Stimulated activated naive CD8-positive, alpha-beta T cell treated with anti-CD3 and anti-CD28 coated beads, Interleukin-15, amount 100 ng/mL, for 72 hours (primary cell): ENCODE data around the gene RIGI.
A peak's percentile ranks its signal among the peaks of the same experiment; 100 is the strongest.
"Not testable (repeated sequence)": the region's sequence is repeated elsewhere in the genome, so short reads cannot be mapped to it uniquely, and the experiment has no call there.

Experiments
- ATAC-seq: fragments of 150-1000 bp; cut with Tn5 transposase; 2 replicates; pipeline ENCODE4 v1.10.0; 2021; ENCODE audit warnings: mild to moderate bottlenecking, moderate library complexity
- DNase-seq, 2 donors: peaks; one replicate each; pipeline ENCODE4 v3.0.0; 2021 to 2022
- H3K27ac Mint-ChIP-seq, 2 donors: one replicate each; pipeline ENCODE4 v1.8.0; 2022; ENCODE audit warnings: mild to moderate bottlenecking in 2 of 2, mixed read lengths in 2 of 2, moderate library complexity in 2 of 2
- H3K27me3 Mint-ChIP-seq: one replicate; pipeline ENCODE4 v1.8.0; 2022; ENCODE audit warnings: mixed read lengths
- H3K4me1 Mint-ChIP-seq: one replicate; pipeline ENCODE4 v1.8.0; 2022; ENCODE audit warnings: mild to moderate bottlenecking, mixed read lengths
- H3K4me3 Mint-ChIP-seq, 2 donors: one replicate each; pipeline ENCODE4 v1.8.0; 2022; ENCODE audit warnings: mild to moderate bottlenecking in 2 of 2, mixed read lengths in 2 of 2, moderate library complexity in 1 of 2
- H3K9me3 Mint-ChIP-seq, 2 donors: one replicate each; pipeline ENCODE4 v1.8.0; 2022; ENCODE audit warnings: mixed read lengths in 2 of 2

RIGI gene

GRCh38 chr9:32550562-32551275 is 24.7 kb upstream of the RIGI start:
- Mint-ChIP-seq H3K27ac (peak overlapping the region; percentile 99 to 100), H3K4me1 (peaks cover 60% of the 10 kb centered on the region), H3K27me3 (no peaks in the 10 kb centered on the region), H3K9me3 (no peaks in the 10 kb centered on the region), H3K4me3 (peak overlapping the region; percentile 91 to 100)
- DNase-seq = peak; percentile 92
- peak; percentile 84 for ATAC-seq

- no peak for ATAC-seq
- peak in 1 of 2 donors; percentile 4 for DNase-seq
- H3K27ac Mint-ChIP-seq = peak overlapping the region in 1 of 2 donors; percentile 26
- H3K4me1 Mint-ChIP-seq = peaks cover 55% of the 10 kb centered on the region
- no peaks in the 10 kb centered on the region for H3K27me3 Mint-ChIP-seq
- H3K9me3 Mint-ChIP-seq = no peaks in the 10 kb centered on the region
- peak overlapping the region; percentile 91 to 100 for H3K4me3 Mint-ChIP-seq
Measured at GRCh38 chr9:32550150-32550561, 24.2 kb upstream of the RIGI start.

DNA sequence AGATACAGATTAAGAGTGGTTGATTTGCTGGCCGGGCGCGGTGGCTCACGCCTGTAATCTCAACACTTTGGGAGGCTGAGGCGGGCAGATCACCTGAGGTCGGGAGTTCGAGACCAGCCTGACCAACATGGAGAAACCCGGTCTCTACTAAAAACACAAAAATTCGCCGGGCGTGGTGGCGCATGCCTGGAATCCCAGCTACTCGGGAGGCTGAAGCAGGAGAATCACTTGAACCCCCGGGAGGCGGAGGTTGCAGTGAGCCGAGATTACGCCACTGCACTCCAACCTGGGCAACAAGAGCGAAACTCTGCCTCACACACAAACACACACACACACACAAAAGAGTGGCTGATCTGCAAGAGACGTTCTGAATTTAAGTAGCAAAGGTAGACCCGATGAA is 22.2 kb upstream of the RIGI start:
- peaks cover 39% of the 10 kb centered on the region for H3K4me1 Mint-ChIP-seq
- peak overlapping the region in 1 of 2 donors; percentile 19 for H3K27ac Mint-ChIP-seq
- not testable (repeated sequence) for H3K4me3 Mint-ChIP-seq, H3K9me3 Mint-ChIP-seq, H3K27me3 Mint-ChIP-seq, DNase-seq, ATAC-seq

DNA sequence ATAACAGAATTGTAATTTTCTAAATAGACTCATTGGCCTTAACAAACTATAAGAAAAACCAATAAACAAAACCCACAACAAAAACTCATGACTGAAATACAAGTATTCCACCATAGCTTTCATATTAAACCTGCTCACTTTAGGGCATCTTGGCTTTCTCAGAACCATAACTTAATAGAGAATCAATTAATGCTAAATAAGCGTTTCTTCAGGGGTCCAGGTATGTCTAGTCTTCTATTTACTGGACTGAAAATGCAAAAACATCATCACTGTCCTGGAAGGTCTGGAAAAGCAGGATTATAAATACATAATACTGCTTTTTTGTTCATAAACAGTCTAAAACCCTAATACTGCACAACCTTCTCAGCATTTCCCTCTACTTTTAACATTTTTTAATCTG is 19.9 kb upstream of the RIGI start:
- no peak overlapping the region for H3K27ac Mint-ChIP-seq
- peaks cover 36% of the 10 kb centered on the region for H3K4me1 Mint-ChIP-seq

GRCh38 chr9:32543047-32543446 is 17.1 kb upstream of the RIGI start:
- Mint-ChIP-seq H3K27me3 (no peaks in the 10 kb centered on the region), H3K27ac (peak overlapping the region in 1 of 2 donors; percentile 69), H3K9me3 (no peaks in the 10 kb centered on the region), H3K4me3 (no peak overlapping the region), H3K4me1 (peaks cover 9% of the 10 kb centered on the region)
- ATAC-seq (no peak), DNase-seq (no peak)

More for the DNA sequence above, 19.9 kb upstream of the RIGI start:
- H3K9me3 Mint-ChIP-seq = no peaks in the 10 kb centered on the region
- DNase-seq (no peak), ATAC-seq (no peak)
- no peaks in the 10 kb centered on the region for H3K27me3 Mint-ChIP-seq
- no peak overlapping the region for H3K4me3 Mint-ChIP-seq

DNA sequence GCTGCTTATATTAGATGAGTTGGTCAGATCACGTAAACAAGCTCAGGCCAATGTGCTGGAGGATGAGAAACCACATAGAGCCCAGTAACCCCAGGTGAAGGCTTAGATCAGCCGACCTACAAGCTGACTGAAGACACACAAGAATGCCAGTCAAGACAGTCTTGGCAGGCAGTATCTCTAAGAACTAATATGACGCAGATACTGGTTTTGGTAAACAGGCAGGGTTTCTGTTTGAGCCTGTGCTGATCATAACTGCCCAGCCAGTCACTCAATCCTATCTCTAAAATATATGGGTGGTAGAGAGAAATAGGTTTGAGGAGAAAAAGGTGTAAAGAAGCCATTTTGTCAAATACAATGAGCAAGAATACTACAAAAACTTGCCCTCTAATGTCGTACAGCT is 7.8 kb upstream of the RIGI start:
- Mint-ChIP-seq H3K27me3 (no peaks in the 10 kb centered on the region), H3K4me3 (no peak overlapping the region), H3K4me1 (no peaks in the 10 kb centered on the region), H3K27ac (no peak overlapping the region), H3K9me3 (no peaks in the 10 kb centered on the region)
- DNase-seq = no peak
- no peak for ATAC-seq

GRCh38 chr9:32533336-32533735 is 7.3 kb upstream of the RIGI start:
- no peaks in the 10 kb centered on the region for H3K9me3 Mint-ChIP-seq
- no peaks in the 10 kb centered on the region for H3K4me1 Mint-ChIP-seq
- H3K27ac Mint-ChIP-seq = no peak overlapping the region
- DNase-seq = no peak
- H3K27me3 Mint-ChIP-seq = no peaks in the 10 kb centered on the region
- ATAC-seq = no peak
- no peak overlapping the region for H3K4me3 Mint-ChIP-seq

GRCh38 chr9:32526707-32527048 is 682 bp upstream of the RIGI start:
- peaks cover 10 to 13% of the 10 kb centered on the region in 2 donors for H3K9me3 Mint-ChIP-seq
- peak overlapping the region; percentile 88 to 97 for H3K4me3 Mint-ChIP-seq
- H3K4me1 Mint-ChIP-seq = peaks cover 30% of the 10 kb centered on the region
- no peaks in the 10 kb centered on the region for H3K27me3 Mint-ChIP-seq
- H3K27ac Mint-ChIP-seq = peak overlapping the region; percentile 93 to 95
- ATAC-seq = no peak
- no peak for DNase-seq

- peaks cover 30% of the 10 kb centered on the region for H3K4me1 Mint-ChIP-seq
- no peak for DNase-seq
- peaks cover 10 to 13% of the 10 kb centered on the region in 2 donors for H3K9me3 Mint-ChIP-seq
- ATAC-seq = no peak
- peak overlapping the region; percentile 88 to 97 for H3K4me3 Mint-ChIP-seq
- H3K27ac Mint-ChIP-seq = peak overlapping the region; percentile 93 to 95
- H3K27me3 Mint-ChIP-seq = no peaks in the 10 kb centered on the region
Measured at GRCh38 chr9:32525709-32526030, 326 bp downstream of the RIGI start.

- DNase-seq = peak; percentile 12 to 16
- Mint-ChIP-seq H3K27me3 (no peaks in the 10 kb centered on the region), H3K9me3 (peaks cover 10 to 13% of the 10 kb centered on the region in 2 donors), H3K4me1 (peaks cover 30% of the 10 kb centered on the region), H3K27ac (peak overlapping the region; percentile 93 to 95), H3K4me3 (peak overlapping the region; percentile 88 to 97)
- peak; percentile 53 for ATAC-seq
Measured at GRCh38 chr9:32524892-32525708, 896 bp downstream of the RIGI start.

DNA sequence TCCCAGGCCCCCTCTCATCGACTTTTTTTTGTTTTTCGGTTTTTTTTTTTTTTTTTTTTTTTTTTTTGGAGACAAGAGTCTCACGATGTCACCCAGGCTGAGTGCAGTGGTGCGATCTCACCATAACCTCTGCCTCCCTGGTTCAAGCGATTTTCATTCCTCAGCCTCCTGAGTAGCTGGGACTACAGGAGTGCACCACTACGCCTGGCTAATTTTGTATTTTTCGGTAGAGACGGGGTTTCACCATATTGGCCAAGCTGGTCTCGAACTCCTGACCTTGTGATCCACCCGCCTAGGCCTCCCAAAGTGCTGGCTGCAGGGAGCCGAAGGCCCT is 1.5 kb downstream of the RIGI start:
- H3K27ac Mint-ChIP-seq = peak overlapping the region in 1 of 2 donors; percentile 54
- peak overlapping the region; percentile 38 to 97 for H3K4me3 Mint-ChIP-seq
- DNase-seq, ATAC-seq, H3K27me3 Mint-ChIP-seq: not testable (repeated sequence)
- H3K9me3 Mint-ChIP-seq = peaks cover 10 to 13% of the 10 kb centered on the region in 2 donors
- H3K4me1 Mint-ChIP-seq = peaks cover 30% of the 10 kb centered on the region

- H3K27me3 Mint-ChIP-seq = no peaks in the 10 kb centered on the region
- H3K4me1 Mint-ChIP-seq = peaks cover 30% of the 10 kb centered on the region
- DNase-seq = no peak
- no peak overlapping the region for H3K4me3 Mint-ChIP-seq
- peaks cover 10 to 13% of the 10 kb centered on the region in 2 donors for H3K9me3 Mint-ChIP-seq
- H3K27ac Mint-ChIP-seq = no peak overlapping the region
- ATAC-seq = no peak
Measured at GRCh38 chr9:32523910-32524309, 2.1 kb downstream of the RIGI start.

GRCh38 chr9:32518276-32518675 is 7.7 kb downstream of the RIGI start:
- peaks cover 10% of the 10 kb centered on the region for H3K4me1 Mint-ChIP-seq
- no peak for ATAC-seq
- H3K27me3 Mint-ChIP-seq = no peaks in the 10 kb centered on the region

GRCh38 chr9:32516241-32516640 is 9.8 kb downstream of the RIGI start:
- no peaks in the 10 kb centered on the region for H3K27me3 Mint-ChIP-seq
- H3K9me3 Mint-ChIP-seq = peaks cover 0 to 12% of the 10 kb centered on the region in 2 donors
- no peak overlapping the region for H3K27ac Mint-ChIP-seq
- ATAC-seq (no peak), DNase-seq (no peak)
- no peak overlapping the region for H3K4me3 Mint-ChIP-seq
- peaks cover 19% of the 10 kb centered on the region for H3K4me1 Mint-ChIP-seq

More at GRCh38 chr9:32518276-32518675, 7.7 kb downstream of the RIGI start:
- DNase-seq = no peak
- Mint-ChIP-seq H3K9me3 (peaks cover 4 to 18% of the 10 kb centered on the region in 2 donors), H3K4me3 (no peak overlapping the region), H3K27ac (no peak overlapping the region)

DNA sequence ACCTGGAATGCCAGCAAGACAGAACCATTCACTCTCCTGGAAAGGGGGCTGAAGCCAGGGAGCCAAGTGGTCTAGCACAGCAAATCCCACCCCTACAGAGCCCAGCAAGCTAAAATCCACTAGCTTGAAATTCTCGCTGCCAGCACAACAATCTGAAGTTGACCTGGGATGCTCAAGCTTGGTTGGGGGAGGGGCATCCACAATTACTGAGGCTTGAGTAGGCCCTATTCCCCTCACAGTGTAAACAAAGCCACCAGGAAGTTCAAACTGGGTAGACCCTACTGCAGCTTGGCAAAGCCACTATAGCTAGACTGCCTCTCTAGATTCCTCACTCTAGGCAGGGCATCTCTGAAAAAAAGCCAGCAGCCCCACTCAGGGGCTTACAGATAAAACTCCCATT is 17.3 kb downstream of the RIGI start:
- H3K27ac Mint-ChIP-seq = no peak overlapping the region

GRCh38 chr9:32503008-32503407 is 23.0 kb downstream of the RIGI start:
- Mint-ChIP-seq H3K9me3 (no peaks in the 10 kb centered on the region), H3K4me3 (no peak overlapping the region), H3K4me1 (no peaks in the 10 kb centered on the region), H3K27ac (no peak overlapping the region), H3K27me3 (no peaks in the 10 kb centered on the region)
- no peak for ATAC-seq
- no peak for DNase-seq

More for the DNA sequence above, 17.3 kb downstream of the RIGI start:
- DNase-seq (no peak), ATAC-seq (no peak)
- H3K4me3 Mint-ChIP-seq = no peak overlapping the region
- peaks cover 35% of the 10 kb centered on the region for H3K4me1 Mint-ChIP-seq
- peaks cover 0 to 7% of the 10 kb centered on the region in 2 donors for H3K9me3 Mint-ChIP-seq
- H3K27me3 Mint-ChIP-seq = no peaks in the 10 kb centered on the region
